NCI-H128 (cell line): ENCODE data around the gene GCH1.
"Not testable (repeated sequence)": the region's sequence is repeated elsewhere in the genome, so short reads cannot be mapped to it uniquely, and the experiment has no call there.

Experiments
- DNase-seq: peaks from one replicate; lab custom pipeline; 2025; ENCODE audit not compliant: unreplicated experiment; lab: John Stamatoyannopoulos, UW

The GCH1 gene

GRCh38 chr14:54804538-54805041 is 98.0 kb downstream of the GCH1 start:
- DNase-seq: no peak

- DNase-seq: no peak
Measured at GRCh38 chr14:54803926-54804537, 98.6 kb downstream of the GCH1 start.

DNA sequence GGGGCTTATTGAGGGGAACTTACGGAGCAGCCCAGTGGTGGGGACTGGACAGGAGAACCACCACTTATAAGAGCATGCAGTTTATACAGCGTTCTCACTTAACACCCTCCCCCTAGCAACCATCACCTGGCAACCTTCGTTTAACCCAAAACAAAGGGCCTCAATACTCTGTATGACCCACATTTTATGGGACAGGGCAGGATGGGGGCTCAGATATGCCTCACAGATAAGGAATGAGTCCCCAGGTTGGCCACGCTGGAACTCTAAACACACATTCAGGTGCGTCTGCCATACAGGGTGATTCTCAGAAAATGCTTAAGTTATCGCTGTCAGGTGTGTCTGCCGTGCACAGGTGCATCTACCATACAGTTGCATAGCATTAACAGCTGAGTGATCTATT is 99.2 kb downstream of the GCH1 start:
- no peak for DNase-seq

GRCh38 chr14:54801482-54801881 is 101.1 kb downstream of the GCH1 start:
- DNase-seq: not testable (repeated sequence)

DNA sequence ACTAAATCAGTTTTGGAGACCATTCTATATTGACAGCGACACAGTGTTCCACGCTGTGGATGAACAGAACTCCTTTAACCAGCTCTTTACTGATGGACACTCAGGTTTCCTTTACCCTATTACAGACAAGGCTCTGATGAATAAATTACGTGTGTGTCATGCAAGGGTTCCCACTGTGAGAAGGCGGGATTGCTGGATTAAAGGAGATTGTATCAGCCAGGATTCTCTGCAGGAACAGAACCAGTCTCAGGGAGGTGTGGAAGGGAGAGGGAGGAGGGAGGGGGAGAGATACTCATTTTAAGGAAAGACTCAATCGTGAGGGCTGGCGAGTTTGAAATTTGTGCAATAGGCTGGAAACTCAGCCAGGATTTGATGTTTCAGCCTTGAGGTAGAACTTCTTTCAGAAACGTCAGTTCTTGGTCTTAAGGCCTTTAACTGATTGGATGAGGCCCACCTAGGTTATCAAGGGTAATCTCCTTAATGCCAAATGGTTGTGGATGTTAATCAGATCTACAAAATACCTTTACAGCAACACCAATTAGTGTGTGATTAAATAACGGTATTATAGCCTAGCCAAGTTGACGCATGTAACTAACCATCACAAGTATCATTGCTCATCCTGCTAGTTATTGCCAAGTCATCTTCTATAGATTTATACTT is 104.0 kb downstream of the GCH1 start:
- DNase-seq: no peak

GRCh38 chr14:54797986-54798385 is 104.6 kb downstream of the GCH1 start:
- DNase-seq: no peak

DNA sequence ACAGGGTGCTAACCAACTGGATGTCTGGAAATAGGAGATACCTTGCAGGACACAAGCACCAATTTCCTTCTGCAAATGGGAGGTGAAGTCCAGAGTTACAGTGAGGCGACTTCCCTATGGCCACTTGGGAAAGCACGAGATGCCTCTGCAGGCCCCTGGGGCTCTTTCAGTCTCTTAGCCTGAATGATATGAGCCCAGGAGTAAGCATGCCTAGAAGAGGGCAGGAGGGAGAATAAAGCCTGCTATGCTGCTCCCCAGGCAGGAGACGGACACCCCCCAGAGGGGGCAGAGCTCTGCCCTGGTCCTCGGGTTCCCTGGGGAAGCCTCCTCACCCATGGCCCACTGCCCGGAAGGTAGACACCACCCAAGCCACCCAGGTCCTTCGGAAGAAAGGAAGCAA is 105.1 kb downstream of the GCH1 start:
- DNase-seq: no peak

GRCh38 chr14:54796961-54797360 is 105.7 kb downstream of the GCH1 start:
- DNase-seq: no peak

- DNase-seq: no peak
Measured at GRCh38 chr14:54794796-54795195, 107.8 kb downstream of the GCH1 start.

DNA sequence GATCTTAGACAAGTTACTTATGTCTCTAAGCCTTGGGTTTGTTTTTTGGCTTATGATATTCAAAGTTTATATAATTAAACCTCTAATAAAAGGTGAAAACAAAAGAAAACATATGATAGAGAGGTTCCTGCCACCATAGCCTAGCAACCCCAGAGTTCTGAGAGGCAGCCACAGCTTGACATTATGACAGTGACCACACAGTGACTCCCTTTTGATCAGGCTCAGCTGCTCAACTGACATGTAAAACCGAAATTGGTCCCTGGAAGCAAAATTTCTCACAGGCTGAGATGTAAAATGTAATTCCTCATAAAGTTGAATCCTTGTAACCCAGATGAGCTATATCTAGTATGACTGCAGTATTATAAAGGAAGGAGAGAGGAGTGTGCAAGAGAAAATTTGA is 108.5 kb downstream of the GCH1 start:
- DNase-seq: no peak

DNA sequence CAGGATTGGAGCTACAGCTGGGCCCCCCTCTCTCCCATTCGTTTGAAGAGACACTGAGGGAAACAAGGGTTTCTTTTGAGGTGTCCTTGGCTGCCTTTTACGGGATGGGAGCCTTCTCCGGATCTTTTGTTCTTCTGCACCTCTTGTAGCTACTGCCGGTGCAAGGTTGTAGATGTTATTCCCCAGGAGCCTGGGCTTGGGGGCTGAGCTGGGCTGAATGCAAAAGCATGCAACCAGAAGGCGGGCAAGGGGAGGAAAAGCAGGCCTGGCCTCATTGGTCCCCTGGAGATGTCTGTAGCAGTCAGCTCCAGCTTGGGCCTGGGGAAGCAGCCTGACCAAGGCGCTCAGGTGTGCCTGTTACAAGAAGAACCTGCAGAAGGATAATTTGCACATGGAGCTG is 110.3 kb downstream of the GCH1 start:
- no peak for DNase-seq
